Coronary artery (tissue), 2 donors: ENCODE data around the gene TKTL1.

ENCODE experiments used
- DNase-seq: peaks from one replicate; pipeline ENCODE4 v3.0.0-alpha.2; 2017; ENCODE audit warnings: low spot score
- H3K27ac ChIP-seq, 2 donors: fragments of 200-600 bp; sonication (generic); one replicate each; pipeline ENCODE4 v1.5.1; 2016 to 2019
- H3K4me3 ChIP-seq: fragments of 200-600 bp; sonication (generic); 2 replicates; pipeline ENCODE4 v1.5.1; 2016; ENCODE audit warnings: mild to moderate bottlenecking, moderate library complexity
- TF ChIP-seq, protein P1 (sequence below): fragments of 200-600 bp; sonication (generic); IDR thresholded peaks from one replicate; pipeline ENCODE4 v1.5.1; 2019; ENCODE audit warnings: antibody characterized with exemption

TKTL1 gene

DNA sequence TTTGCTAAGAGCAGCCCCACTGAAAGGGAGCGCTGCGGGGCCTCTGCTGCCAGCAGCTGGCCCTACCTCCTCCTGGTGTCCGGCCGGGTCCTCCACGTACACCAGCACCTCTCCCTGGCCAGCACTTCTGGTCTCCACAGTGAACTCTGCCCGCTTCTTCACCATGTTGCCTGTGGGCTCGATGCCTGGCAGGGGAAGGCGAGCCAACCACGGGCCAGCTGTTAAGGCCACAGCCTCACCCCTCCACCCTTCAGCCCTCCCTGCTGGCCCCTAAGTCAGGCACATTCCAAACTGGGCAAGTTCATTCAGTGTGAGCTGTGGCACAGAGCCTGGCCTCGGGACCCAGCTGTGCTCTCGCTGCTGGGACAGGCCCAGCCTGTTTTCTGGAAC, 71.1 kb downstream of the TKTL1 start:
- DNase-seq = no peak
- TF ChIP-seq, protein P1, sequence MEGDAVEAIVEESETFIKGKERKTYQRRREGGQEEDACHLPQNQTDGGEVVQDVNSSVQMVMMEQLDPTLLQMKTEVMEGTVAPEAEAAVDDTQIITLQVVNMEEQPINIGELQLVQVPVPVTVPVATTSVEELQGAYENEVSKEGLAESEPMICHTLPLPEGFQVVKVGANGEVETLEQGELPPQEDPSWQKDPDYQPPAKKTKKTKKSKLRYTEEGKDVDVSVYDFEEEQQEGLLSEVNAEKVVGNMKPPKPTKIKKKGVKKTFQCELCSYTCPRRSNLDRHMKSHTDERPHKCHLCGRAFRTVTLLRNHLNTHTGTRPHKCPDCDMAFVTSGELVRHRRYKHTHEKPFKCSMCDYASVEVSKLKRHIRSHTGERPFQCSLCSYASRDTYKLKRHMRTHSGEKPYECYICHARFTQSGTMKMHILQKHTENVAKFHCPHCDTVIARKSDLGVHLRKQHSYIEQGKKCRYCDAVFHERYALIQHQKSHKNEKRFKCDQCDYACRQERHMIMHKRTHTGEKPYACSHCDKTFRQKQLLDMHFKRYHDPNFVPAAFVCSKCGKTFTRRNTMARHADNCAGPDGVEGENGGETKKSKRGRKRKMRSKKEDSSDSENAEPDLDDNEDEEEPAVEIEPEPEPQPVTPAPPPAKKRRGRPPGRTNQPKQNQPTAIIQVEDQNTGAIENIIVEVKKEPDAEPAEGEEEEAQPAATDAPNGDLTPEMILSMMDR = no peak
- H3K27ac ChIP-seq = peak overlapping the region; percentile 89 to 99
- peak overlapping the region; percentile 93 for H3K4me3 ChIP-seq

DNA sequence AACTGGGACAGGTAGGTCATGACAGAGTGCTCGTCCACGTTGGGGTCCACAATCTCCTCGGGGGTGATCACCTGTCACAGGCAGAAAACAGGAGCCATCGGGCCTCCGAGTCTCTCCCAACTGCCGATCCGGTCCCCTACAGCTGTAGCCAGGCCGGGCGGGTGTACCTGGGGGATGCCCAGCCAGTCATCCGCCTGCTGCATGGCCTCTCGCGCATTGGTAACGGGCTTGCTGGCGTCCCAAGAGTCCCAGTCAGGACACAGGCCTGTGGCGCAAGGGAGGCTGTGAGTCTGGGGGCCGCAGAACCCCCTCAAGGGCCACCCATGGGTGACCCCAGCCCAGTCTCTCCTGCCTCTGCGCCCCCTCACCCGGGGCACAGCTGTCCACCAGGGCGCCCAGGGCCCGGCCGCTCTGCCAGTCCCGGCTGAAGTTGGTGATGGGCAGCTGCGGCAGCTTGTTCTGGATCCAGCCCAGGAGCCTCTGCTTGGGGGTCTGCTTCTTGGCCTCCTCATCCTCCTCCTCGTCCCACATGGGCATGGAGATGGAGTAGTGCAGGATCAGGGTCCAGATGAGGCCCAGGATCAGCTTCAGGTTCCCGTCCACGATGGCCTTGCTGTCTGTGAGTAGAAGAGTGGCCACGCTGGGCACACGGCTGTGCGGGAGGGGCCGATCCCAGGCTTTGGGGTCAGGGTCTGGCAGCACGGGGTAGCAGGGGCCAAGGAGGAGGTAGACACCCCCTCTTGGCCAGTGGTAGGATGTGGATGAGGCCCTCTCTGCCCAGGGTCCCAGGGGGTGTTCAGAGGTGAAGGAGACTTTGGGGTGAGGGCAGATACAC, 72.1 kb downstream of the TKTL1 start:
- TF ChIP-seq, protein P1 = no peak
- H3K4me3 ChIP-seq = peak overlapping the region; percentile 93
- H3K27ac ChIP-seq = peak overlapping the region; percentile 89 to 99
- no peak for DNase-seq

DNA sequence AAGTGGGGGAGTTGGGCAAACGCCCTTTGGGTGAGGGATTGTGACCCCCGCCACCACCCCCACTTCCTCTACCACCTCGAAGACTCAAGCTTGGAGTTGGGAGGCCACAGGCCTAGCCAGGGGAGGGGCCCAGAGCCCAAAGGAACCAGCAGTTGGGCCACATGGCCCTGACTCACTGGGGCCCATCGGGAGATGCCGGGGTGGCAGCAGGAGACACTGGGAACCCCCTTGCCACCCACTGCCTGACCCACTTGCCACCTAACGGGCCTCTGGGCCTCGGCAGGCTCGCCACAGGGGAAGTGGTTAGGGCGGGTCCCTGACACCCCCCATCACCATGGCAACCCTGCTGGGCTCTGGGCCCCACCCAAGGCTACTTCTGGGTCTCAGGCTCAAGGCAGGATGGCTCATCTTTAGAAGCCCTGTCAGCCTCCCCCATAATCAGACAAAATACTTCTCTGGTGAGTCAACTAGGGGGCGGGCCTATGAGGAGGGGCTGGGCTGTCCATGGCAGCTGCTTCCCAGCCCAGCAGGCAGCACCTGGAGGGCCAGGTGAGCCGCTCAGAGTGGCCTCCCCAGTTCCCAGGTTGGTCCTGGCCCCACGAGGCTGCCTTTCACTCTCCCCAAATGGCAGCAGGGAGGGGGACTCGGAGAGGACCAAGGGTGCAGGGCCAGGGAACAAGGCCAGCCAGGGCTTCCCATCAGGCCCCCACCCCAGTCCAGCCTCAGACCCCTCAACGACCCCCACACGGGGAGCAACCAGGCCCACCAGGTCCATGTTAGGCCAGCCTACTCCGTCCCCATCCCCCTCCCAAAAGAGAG, 73.2 kb downstream of the TKTL1 start:
- Histone ChIP-seq H3K27ac (peak overlapping the region; percentile 89 to 99), H3K4me3 (peak overlapping the region; percentile 93)
- TF ChIP-seq, protein P1 = no peak
- peak; percentile 89 for DNase-seq

DNA sequence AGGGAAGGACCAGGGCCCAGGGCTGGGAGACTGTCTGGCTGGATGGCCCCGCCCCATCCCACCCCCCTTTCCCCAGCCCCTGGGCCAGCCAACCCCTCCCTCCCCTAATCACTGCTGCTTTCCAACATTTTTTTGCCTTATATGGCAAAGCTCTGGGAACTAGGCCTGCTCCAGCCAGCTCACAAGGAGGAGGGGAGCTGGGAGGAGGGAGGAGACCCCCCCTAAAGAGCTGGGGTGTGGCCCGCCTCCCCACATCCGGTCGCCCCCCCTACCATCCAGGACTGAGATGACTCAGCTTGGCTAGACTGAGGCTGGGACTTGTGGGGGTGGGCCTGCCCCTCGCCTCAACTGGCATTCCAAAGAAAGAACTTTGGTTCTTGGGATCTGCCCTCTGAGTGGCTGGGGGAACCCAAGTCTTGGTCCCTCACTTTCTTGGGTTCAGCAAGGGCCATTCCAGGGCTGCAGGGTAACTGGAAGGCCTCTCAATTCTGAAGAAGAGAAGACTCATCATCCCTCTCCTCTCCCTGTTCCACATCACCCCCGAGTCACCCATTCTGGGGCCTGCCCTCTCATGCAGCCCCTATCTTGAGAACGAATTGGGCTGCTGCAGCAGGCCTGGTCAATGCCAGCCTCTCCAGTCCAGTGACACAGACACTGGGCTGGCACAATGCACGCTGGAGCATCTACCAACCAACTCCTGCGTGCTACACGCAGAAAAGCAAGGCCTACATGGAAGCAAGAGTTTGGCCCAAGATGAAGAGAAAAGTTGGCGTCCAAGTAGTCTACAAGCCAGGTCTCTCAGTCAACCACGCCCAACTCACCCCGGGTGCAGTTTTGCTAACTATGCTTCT, 74.1 kb downstream of the TKTL1 start:
- peak; percentile 92 for DNase-seq
- Histone ChIP-seq H3K4me3 (peak overlapping the region; percentile 93), H3K27ac (peak overlapping the region; percentile 89 to 99)
- TF ChIP-seq, protein P1 = no peak

DNA sequence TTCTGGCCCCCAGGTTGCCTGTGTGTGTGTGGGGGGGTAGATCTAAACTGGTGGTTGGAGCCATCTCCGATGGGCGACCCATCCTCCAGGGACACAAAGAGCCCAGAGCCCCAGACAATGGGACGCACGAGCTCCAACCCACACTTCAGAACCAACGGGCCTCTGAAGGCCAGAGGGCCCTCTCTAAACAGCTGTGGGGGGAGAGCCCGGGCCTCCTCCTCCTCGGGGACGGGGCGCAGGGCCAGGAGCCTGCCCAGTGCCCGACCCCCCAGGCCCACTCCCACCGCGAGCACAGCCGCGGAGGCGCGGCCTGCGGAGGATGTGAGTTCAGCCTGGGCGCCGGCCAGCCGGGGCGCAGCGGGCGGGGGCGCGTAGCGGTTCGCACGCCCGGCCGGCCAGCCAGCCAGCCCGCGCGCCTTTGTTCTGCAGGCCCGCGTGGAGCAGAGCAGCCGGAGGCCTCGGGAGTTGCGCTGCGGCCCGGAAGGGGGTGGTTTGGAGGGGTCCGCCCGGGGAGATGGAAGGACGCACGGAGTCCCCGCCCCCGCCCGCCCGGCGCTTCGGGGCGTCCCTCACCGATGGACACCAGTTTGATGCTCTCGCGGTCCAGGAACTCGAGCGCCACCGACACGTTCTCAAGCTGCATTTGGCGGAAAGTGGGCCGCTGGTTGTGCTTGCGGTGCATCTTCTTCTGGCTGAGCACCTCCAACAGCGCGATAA, 74.9 kb downstream of the TKTL1 start:
- TF ChIP-seq, protein P1 = no peak
- H3K4me3 ChIP-seq = peak overlapping the region; percentile 93
- no peak for DNase-seq
- peak overlapping the region; percentile 89 to 99 for H3K27ac ChIP-seq
